GM18951 (cell line): ENCODE data around the gene CELF4.

Experiments used
- POLR2A ChIP-seq: IDR thresholded peaks from 4 replicates; pipeline ENCODE4 v1.6.1; 2011; ENCODE audit warnings: mild to moderate bottlenecking; ENCODE audit not compliant: insufficient read length, insufficient read depth; ENCODE audit errors: extremely low read depth
- in situ Hi-C: fragments of 300-500 bp; cut with MboI; formaldehyde crosslinking; loops from one replicate; pipeline ENCODE4 v1.12.0; 2022; ENCODE audit warnings: low sequenced_read_pairs, mixed read lengths, inconsistent platforms; ENCODE audit not compliant: unreplicated experiment

CELF4 gene

GRCh38 chr18:37393945-37394609, 171.5 kb downstream of the CELF4 start:
- in situ Hi-C loops = no loop called here
- TF ChIP-seq POLR2A = no peak

- TF ChIP-seq POLR2A = no peak
- in situ Hi-C loops = no loop called here
These were observed 172.3 kb downstream of the CELF4 start for GRCh38 chr18:37393221-37393827.

GRCh38 chr18:37392648-37393047, 172.9 kb downstream of the CELF4 start:
- in situ Hi-C loops = no loop called here
- TF ChIP-seq POLR2A = no peak

GRCh38 chr18:37391698-37392548, 173.7 kb downstream of the CELF4 start:
- TF ChIP-seq POLR2A = no peak
- in situ Hi-C loops = no loop called here

GRCh38 chr18:37391156-37391555, 174.4 kb downstream of the CELF4 start:
- in situ Hi-C loops = no loop called here
- no peak for TF ChIP-seq POLR2A

GRCh38 chr18:37390687-37391086, 174.9 kb downstream of the CELF4 start:
- in situ Hi-C loops = no loop called here
- TF ChIP-seq POLR2A = no peak

GRCh38 chr18:37389684-37390368, 175.8 kb downstream of the CELF4 start:
- no peak for TF ChIP-seq POLR2A
- in situ Hi-C loops = no loop called here

- in situ Hi-C loops = no loop called here
- TF ChIP-seq POLR2A = no peak
These were observed 176.6 kb downstream of the CELF4 start for GRCh38 chr18:37389041-37389440.

GRCh38 chr18:37388413-37388812, 177.2 kb downstream of the CELF4 start:
- in situ Hi-C loops = no loop called here
- no peak for TF ChIP-seq POLR2A

GRCh38 chr18:37385846-37386778, 179.5 kb downstream of the CELF4 start:
- TF ChIP-seq POLR2A = no peak

GRCh38 chr18:37383846-37384595, 181.6 kb downstream of the CELF4 start:
- in situ Hi-C loops = no loop called here
- no peak for TF ChIP-seq POLR2A

More at GRCh38 chr18:37385846-37386778, 179.5 kb downstream of the CELF4 start:
- in situ Hi-C loops = no loop called here

- in situ Hi-C loops = no loop called here
- TF ChIP-seq POLR2A = no peak
These were observed 182.4 kb downstream of the CELF4 start for GRCh38 chr18:37383036-37383785.
